Neural crest cell (in vitro differentiated cells): ENCODE measurements around the gene ANOS1. TPM values are rescaled to one million over a fixed set of nuclear protein-coding genes. Genes with fewer than 3 reads are reported as not detected.

Experiments used
- DNase-seq: peaks from one replicate; pipeline ENCODE4 v3.0.0; 2021; ENCODE audit warnings: low read depth, mixed read lengths, low spot score
- H3K27ac Mint-ChIP-seq: one replicate; pipeline ENCODE4 v1.8.0; 2021; ENCODE audit warnings: mild to moderate bottlenecking, mixed read lengths; ENCODE audit not compliant: unreplicated experiment
- H3K27me3 Mint-ChIP-seq: 2 replicates; pipeline ENCODE4 v1.8.0; 2021; ENCODE audit warnings: low read depth, mild to moderate bottlenecking, mixed read lengths
- H3K36me3 Mint-ChIP-seq: 2 replicates; pipeline ENCODE4 v1.8.0; 2021; ENCODE audit warnings: low read depth, mild to moderate bottlenecking, mixed read lengths
- H3K4me1 Mint-ChIP-seq: 2 replicates; pipeline ENCODE4 v1.8.0; 2021; ENCODE audit warnings: mixed read lengths
- H3K4me3 Mint-ChIP-seq: one replicate; pipeline ENCODE4 v1.8.0; 2021; ENCODE audit warnings: mild to moderate bottlenecking, mixed read lengths
- H3K9me3 Mint-ChIP-seq: 2 replicates; pipeline ENCODE4 v1.8.0; 2021; ENCODE audit warnings: mixed read lengths
- CTCF ChIP-seq: fragments of 200-600 bp; sonication (generic); conservative IDR thresholded peaks from 2 replicates; pipeline ENCODE4 v1.5.0; 2021; ENCODE audit warnings: antibody characterized with exemption, mild to moderate bottlenecking
- total RNA-seq: library from RNA; stranded (reverse); gene quantifications from 2 replicates; pipeline ENCODE4 v1.2.1, GENCODE V29; 2021

The ANOS1 gene
- total RNA-seq, 1 donor from 2014 or later = 18.1 TPM

- H3K9me3 Mint-ChIP-seq = peaks cover 2% of the 10 kb centered on the region
- no peak for TF ChIP-seq CTCF
- DNase-seq = no peak
- no peaks in the 10 kb centered on the region for H3K4me1 Mint-ChIP-seq
- no peak overlapping the region for H3K27ac Mint-ChIP-seq
- peaks cover 2% of the 10 kb centered on the region for H3K36me3 Mint-ChIP-seq
- H3K4me3 Mint-ChIP-seq = no peak overlapping the region
- H3K27me3 Mint-ChIP-seq = no peaks in the 10 kb centered on the region
These were observed 17.8 kb downstream of the ANOS1 start for GRCh38 chrX:8714164-8714563.

GRCh38 chrX:8711401-8711800, 20.5 kb downstream of the ANOS1 start:
- no peak for TF ChIP-seq CTCF
- H3K4me3 Mint-ChIP-seq = no peak overlapping the region
- no peak overlapping the region for H3K27ac Mint-ChIP-seq
- DNase-seq = no peak
- no peaks in the 10 kb centered on the region for H3K9me3 Mint-ChIP-seq
- H3K27me3 Mint-ChIP-seq = no peaks in the 10 kb centered on the region
- peaks cover 4% of the 10 kb centered on the region for H3K4me1 Mint-ChIP-seq
- peaks cover 2% of the 10 kb centered on the region for H3K36me3 Mint-ChIP-seq

- no peak for DNase-seq
- no peak overlapping the region for H3K4me3 Mint-ChIP-seq
- no peaks in the 10 kb centered on the region for H3K27me3 Mint-ChIP-seq
- peaks cover 7% of the 10 kb centered on the region for H3K9me3 Mint-ChIP-seq
- H3K4me1 Mint-ChIP-seq = peaks cover 15% of the 10 kb centered on the region
- peaks cover 10% of the 10 kb centered on the region for H3K36me3 Mint-ChIP-seq
- H3K27ac Mint-ChIP-seq = no peak overlapping the region
- TF ChIP-seq CTCF = no peak
These were observed 27.8 kb downstream of the ANOS1 start for GRCh38 chrX:8704184-8704583.

- no peak overlapping the region for H3K4me3 Mint-ChIP-seq
- TF ChIP-seq CTCF = no peak
- peak overlapping the region; percentile 39 for H3K27ac Mint-ChIP-seq
- no peaks in the 10 kb centered on the region for H3K9me3 Mint-ChIP-seq
- H3K27me3 Mint-ChIP-seq = no peaks in the 10 kb centered on the region
- peaks cover 6% of the 10 kb centered on the region for H3K36me3 Mint-ChIP-seq
- peaks cover 30% of the 10 kb centered on the region for H3K4me1 Mint-ChIP-seq
- DNase-seq = no peak
These were observed 39.1 kb downstream of the ANOS1 start for GRCh38 chrX:8692871-8693270.

- Mint-ChIP-seq H3K36me3 (peaks cover 4% of the 10 kb centered on the region), H3K27me3 (no peaks in the 10 kb centered on the region), H3K4me3 (peak overlapping the region; percentile 39), H3K9me3 (no peaks in the 10 kb centered on the region), H3K27ac (no peak overlapping the region), H3K4me1 (peaks cover 60% of the 10 kb centered on the region)
- DNase-seq = no peak
- no peak for TF ChIP-seq CTCF
These were observed 42.5 kb downstream of the ANOS1 start for GRCh38 chrX:8689473-8689872.

GRCh38 chrX:8688776-8689175, 43.2 kb downstream of the ANOS1 start:
- TF ChIP-seq CTCF = no peak
- Mint-ChIP-seq H3K27me3 (no peaks in the 10 kb centered on the region), H3K27ac (no peak overlapping the region), H3K9me3 (no peaks in the 10 kb centered on the region), H3K36me3 (peaks cover 4% of the 10 kb centered on the region), H3K4me1 (peaks cover 66% of the 10 kb centered on the region), H3K4me3 (peak overlapping the region; percentile 10)
- no peak for DNase-seq
